ENCODE data around the gene IRF3. TPM values are rescaled to one million over a fixed set of nuclear protein-coding genes. Genes with fewer than 3 reads are reported as not detected.

IRF3 gene
- total RNA-seq, 1 experiment from 2014 or later: 107 TPM

DNA sequence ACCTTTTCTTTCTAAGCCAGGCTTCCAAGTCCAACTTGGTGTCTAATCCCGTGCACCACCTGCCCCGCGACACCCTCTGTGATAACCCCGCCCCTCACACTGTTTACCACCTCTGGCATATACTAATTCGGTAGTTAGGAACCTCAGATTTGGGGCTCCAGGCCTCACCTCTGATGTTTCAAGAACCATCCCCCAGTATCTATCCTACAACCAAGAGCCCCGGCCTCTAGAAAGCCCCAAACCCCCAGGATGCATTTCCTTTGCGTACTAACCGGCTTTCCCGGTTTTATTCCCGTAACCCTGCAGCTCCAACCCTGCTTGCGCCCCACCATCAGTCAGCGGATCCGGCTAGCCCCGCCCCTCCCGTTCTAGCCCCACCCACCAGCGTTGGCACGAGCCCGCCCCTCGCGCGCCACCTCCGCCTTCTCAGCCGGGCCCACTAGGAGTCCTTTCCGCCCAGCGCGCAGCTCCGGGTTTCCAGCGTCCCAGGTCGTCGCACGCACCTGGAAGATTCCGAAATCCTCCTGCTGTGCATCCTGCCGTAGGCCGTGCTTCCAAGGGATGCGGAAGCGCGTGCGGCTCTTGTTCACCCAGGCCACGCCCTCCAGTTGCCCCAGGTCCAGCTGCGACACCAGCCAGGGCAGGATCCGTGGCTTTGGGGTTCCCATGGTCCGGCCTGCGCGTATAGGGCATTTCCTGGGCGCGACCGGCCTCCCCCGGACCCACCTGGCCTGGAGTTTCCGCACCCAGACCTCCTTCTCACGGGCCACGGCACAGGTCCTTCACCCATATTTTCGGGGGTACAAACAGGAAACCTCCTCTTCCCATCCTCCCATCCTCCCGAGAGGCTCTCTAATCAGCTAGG is 1.3 kb downstream of the IRF3 start:
- peak overlapping the region; percentile 90 for H3K4me3 ChIP-seq (ENCODE audit: insufficient read depth, low read depth, low read length)
- peak; percentile 98 for DNase-seq
- peaks cover 35% of the 10 kb centered on the region for H3K36me3 ChIP-seq (replicated peaks; ENCODE audit: control insufficient read depth, insufficient read depth, low read length)
- no peaks in the 10 kb centered on the region for H3K27me3 ChIP-seq (ENCODE audit: control insufficient read depth, insufficient read depth, low read length)

DNA sequence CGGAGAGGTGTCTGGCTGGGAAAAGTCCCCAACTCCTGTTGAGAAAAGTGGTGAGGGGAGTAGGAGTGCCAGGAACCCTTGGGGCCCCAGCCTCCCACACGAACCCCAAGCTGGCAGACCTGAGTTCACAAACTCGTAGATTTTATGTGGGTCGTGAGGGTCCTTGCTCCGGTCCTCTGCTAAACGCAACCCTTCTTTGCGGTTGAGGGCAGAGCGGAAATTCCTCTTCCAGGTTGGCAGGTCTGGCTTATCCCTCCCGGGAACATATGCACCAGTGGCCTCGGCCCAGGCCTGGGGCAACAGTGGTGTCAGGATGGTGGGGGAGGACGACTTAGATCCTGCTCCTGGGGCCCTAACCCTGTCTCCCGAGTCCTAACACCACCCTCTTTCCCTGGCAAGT is 2.4 kb downstream of the IRF3 start:
- no peaks in the 10 kb centered on the region for H3K27me3 ChIP-seq (ENCODE audit: control insufficient read depth, insufficient read depth, low read length)
- peaks cover 42% of the 10 kb centered on the region for H3K36me3 ChIP-seq (replicated peaks; ENCODE audit: control insufficient read depth, insufficient read depth, low read length)
- DNase-seq: no peak
- H3K4me3 ChIP-seq (ENCODE audit: insufficient read depth, low read depth, low read length): no peak overlapping the region

DNA sequence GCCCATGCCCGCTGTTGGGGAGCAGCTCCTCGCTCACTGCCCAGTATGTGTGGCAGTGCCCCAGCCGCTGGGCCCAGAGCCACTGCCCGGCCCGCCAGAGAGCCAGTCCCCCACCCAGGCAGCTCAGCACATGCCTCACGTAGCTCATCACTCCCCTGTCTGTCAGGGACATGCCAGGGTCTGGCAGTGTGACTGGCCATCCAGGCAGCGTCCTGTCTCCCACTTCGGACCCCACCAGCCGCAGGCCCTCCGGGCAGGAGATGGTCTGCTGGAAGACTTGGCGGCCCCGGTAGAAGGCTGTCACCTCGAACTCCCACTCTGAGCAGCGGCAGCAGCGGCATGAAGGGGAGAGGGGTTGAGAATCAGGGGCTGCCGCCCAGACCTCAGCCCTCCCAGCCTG is 3.6 kb downstream of the IRF3 start:
- H3K4me3 ChIP-seq (ENCODE audit: insufficient read depth, low read depth, low read length): no peak overlapping the region
- no peak for DNase-seq
- H3K27me3 ChIP-seq (ENCODE audit: control insufficient read depth, insufficient read depth, low read length): no peaks in the 10 kb centered on the region
- peaks cover 41% of the 10 kb centered on the region for H3K36me3 ChIP-seq (replicated peaks; ENCODE audit: control insufficient read depth, insufficient read depth, low read length)

- H3K4me3 ChIP-seq (ENCODE audit: insufficient read depth, low read depth, low read length): no peak overlapping the region
- no peak for DNase-seq
- H3K27me3 ChIP-seq (ENCODE audit: control insufficient read depth, insufficient read depth, low read length): no peaks in the 10 kb centered on the region
- peaks cover 46% of the 10 kb centered on the region for H3K36me3 ChIP-seq (replicated peaks; ENCODE audit: control insufficient read depth, insufficient read depth, low read length)
Measured at GRCh38 chr19:49660338-49660961, 5.2 kb downstream of the IRF3 start.

DNA sequence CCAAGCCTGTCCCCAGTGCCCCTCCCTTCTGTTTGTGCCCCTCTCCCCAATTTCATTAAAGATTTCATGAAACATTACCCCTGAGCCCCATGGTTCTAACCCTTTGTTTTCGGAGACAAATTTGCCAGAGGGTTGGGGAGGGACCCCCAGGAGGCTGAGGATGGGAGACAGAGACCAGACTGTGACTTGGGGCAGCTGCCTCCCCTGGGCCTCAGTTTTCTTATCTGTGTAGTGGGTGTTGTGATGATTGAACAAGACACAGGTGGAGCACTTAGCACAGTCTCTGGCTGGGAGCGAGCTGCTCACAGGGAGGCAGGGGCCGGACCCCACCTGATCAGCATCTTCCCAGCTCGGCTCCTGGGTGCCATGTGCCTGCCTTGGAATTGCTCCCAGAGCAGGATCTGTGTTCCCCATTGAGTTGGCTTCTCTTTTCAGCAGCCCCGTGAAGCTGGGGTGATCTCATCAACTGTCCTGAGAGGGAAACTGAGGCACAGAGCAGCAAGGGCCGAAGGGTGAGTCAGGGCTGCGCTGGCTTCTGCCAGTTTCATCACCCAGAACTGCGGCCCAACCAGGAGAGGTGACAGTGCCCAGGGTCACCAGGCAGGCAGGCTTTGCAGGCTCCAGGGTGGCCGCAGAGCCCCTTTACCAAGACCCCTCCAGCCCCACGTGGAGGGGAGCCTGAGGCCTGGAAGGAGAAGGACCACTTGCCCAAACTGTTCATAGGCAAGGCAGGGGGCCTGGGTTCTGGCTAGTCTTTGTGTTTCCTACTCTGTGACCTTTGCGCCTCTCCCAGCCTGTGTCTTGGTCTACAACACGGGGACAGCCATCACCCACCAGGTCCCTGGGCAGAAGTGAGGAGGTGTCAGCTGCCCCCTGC is 6.9 kb downstream of the IRF3 start:
- DNase-seq: no peak
- no peak overlapping the region for H3K4me3 ChIP-seq (ENCODE audit: insufficient read depth, low read depth, low read length)
- H3K27me3 ChIP-seq (ENCODE audit: control insufficient read depth, insufficient read depth, low read length): no peaks in the 10 kb centered on the region
- H3K36me3 ChIP-seq (replicated peaks; ENCODE audit: control insufficient read depth, insufficient read depth, low read length): peaks cover 56% of the 10 kb centered on the region

DNA sequence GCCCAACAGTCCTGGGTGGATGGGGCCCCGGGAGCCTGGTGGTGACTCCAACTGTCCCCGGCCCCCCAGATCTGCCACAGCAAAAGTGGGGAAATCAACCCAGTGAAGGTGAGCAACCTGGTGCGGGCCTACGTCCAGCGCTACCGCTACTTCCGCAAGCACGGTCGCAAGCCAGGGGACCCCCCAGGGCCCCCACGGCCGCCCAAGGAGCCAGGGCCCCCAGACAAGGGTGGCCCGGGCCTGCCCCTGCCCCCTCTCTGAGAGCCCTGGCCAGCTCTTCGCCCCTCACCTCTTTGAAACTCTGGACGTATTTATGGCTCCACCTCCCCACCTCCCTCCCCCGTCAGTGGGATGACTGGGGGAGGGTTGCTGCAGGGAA is 7.5 kb downstream of the IRF3 start:
- Histone ChIP-seq H3K4me3 (ENCODE audit: insufficient read depth, low read depth, low read length) (no peak overlapping the region), H3K36me3 (replicated peaks; ENCODE audit: control insufficient read depth, insufficient read depth, low read length) (peaks cover 57% of the 10 kb centered on the region), H3K27me3 (ENCODE audit: control insufficient read depth, insufficient read depth, low read length) (no peaks in the 10 kb centered on the region)
- no peak for DNase-seq

DNA sequence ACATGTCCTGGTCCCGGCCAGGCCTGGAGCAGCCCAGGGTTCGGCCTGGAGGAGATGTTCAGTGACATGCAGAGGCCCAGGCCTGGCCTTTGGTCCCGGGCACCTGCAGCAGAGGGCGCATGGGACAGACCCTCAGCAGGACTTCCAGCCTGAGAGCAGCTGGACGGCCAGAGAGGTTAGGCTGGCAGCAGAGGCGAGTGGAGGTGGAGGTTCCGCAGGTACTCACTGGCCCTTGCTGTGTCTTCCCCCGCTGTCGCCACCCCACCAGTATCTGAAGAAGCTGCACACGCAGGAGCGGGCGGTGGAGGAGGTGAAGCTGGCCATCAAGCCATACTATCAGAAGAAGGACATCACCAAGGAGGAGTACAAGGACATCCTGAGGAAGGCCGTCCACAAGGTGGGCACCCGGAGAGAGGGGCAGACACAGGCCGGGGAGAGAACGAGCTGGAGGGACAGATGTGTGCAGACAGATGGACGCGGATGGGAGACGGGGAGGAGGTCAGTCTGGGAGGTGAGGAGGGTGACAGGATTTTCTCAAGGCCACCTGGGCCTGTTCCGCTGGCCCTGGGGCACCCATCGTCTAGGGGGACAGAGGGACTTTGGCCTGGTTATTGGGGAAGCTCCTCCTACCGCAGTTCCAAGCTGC is 8.0 kb downstream of the IRF3 start:
- no peaks in the 10 kb centered on the region for H3K27me3 ChIP-seq (ENCODE audit: control insufficient read depth, insufficient read depth, low read length)
- peaks cover 52% of the 10 kb centered on the region for H3K36me3 ChIP-seq (replicated peaks; ENCODE audit: control insufficient read depth, insufficient read depth, low read length)
- no peak for DNase-seq
- no peak overlapping the region for H3K4me3 ChIP-seq (ENCODE audit: insufficient read depth, low read depth, low read length)

DNA sequence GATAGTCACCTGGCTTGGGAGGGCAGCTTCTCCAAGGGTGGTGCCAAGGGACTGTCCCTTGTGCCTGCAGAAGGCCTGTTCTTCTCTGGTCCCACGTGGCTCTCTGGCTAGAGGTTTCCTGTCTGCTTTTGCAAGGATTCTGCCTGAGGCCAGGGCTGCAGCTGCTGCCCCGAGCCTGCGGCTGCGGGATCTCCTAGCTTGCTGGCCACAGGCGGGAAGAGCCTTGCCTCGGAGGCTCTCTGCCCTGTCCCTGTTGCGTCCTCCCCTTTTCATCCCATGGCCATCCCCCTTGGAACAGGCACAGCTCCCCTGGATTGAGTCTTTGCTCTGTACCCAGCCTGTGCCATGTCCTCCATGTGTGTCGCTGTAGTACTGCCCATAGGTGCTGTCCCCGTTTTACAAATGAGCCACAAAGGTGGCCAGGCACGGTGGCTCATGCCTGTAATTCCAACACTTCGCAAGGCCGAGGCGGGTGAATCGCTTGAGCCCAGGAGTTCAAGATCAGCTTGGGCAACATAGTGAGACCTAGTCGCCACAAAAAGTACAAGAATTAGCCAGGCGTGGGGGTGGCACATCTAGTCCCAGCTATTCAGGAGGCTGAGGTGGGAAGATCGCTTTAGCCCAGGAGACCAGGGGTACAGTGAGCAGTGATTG is 9.1 kb downstream of the IRF3 start:
- no peaks in the 10 kb centered on the region for H3K27me3 ChIP-seq (ENCODE audit: control insufficient read depth, insufficient read depth, low read length)
- DNase-seq: no peak
- peaks cover 43% of the 10 kb centered on the region for H3K36me3 ChIP-seq (replicated peaks; ENCODE audit: control insufficient read depth, insufficient read depth, low read length)
- no peak overlapping the region for H3K4me3 ChIP-seq (ENCODE audit: insufficient read depth, low read depth, low read length)

DNA sequence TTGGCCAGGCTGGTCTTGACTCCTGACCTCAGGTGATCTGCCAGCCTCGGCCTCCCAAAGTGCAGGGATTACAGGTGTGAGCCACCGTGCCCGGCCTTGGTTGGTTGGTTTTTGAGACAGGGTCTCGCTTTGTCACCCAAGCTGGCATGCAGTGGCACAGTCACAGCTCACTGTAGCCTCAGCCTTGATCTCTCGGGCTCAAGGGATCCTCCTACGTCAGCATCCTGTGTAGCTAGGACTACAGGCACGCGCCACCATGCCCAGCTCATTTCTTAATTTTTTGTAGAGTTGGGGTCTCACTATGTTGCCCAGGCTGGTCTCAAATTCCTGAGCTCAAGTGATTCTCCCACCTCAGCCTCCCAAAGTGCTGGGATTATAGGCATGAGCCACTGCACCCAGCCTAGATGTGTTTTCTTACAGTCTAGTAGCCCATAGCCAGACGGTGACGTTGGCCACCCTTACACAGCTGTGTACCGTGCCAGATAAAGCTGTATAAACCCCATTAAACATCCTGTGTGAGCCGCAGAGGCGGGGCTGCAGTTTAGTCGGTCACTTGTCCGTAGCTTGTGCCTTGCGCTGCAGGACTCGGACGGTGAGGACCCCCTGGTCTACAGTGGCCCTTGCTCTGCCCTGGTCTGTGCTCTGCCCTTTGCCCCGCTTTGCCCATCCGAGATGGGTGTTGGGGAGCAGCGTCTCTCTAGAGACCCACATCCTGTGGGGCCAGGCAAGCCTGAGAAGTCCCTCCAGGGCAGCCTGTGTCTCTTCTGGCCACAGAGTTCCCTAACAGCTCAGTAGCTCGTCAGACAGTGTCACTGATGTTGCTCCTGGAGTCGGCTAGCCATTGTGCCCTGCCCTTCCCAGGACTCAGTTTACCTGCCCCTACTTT is 9.8 kb downstream of the IRF3 start:
- peaks cover 37% of the 10 kb centered on the region for H3K36me3 ChIP-seq (replicated peaks; ENCODE audit: control insufficient read depth, insufficient read depth, low read length)
- no peak for DNase-seq

GRCh38 chr19:49654581-49654980 is 11.1 kb downstream of the IRF3 start:
- DNase-seq: no peak
- Histone ChIP-seq H3K27me3 (ENCODE audit: control insufficient read depth, insufficient read depth, low read length) (no peaks in the 10 kb centered on the region), H3K36me3 (replicated peaks; ENCODE audit: control insufficient read depth, insufficient read depth, low read length) (peaks cover 36% of the 10 kb centered on the region), H3K4me3 (ENCODE audit: insufficient read depth, low read depth, low read length) (no peak overlapping the region)

More for the DNA sequence above, 9.8 kb downstream of the IRF3 start:
- Histone ChIP-seq H3K27me3 (ENCODE audit: control insufficient read depth, insufficient read depth, low read length) (no peaks in the 10 kb centered on the region), H3K4me3 (ENCODE audit: insufficient read depth, low read depth, low read length) (no peak overlapping the region)

GRCh38 chr19:49653466-49653806 is 12.2 kb downstream of the IRF3 start:
- Histone ChIP-seq H3K36me3 (replicated peaks; ENCODE audit: control insufficient read depth, insufficient read depth, low read length) (peaks cover 28% of the 10 kb centered on the region), H3K27me3 (ENCODE audit: control insufficient read depth, insufficient read depth, low read length) (no peaks in the 10 kb centered on the region), H3K4me3 (ENCODE audit: insufficient read depth, low read depth, low read length) (no peak overlapping the region)
- DNase-seq: no peak

- H3K27me3 ChIP-seq (ENCODE audit: control insufficient read depth, insufficient read depth, low read length): no peaks in the 10 kb centered on the region
- no peak overlapping the region for H3K4me3 ChIP-seq (ENCODE audit: insufficient read depth, low read depth, low read length)
- peaks cover 28% of the 10 kb centered on the region for H3K36me3 ChIP-seq (replicated peaks; ENCODE audit: control insufficient read depth, insufficient read depth, low read length)
- no peak for DNase-seq
Measured at GRCh38 chr19:49652551-49653465, 12.8 kb downstream of the IRF3 start.

All from H7 (cell line).